HG03521 (cell line): Measurements from ENCODE around the gene RIN3.

ENCODE experiments used
- ATAC-seq: cut with Tn5 transposase; IDR thresholded peaks from one replicate; pipeline ENCODE4 v1.9.1; 2021; ENCODE audit warnings: mild to moderate bottlenecking, moderate library complexity; ENCODE audit not compliant: unreplicated experiment

The RIN3 gene

GRCh38 chr14:92484132-92484823 is 29.3 kb upstream of the RIN3 start:
- no peak for ATAC-seq

GRCh38 chr14:92486881-92487280 is 26.7 kb upstream of the RIN3 start:
- ATAC-seq: no peak

GRCh38 chr14:92487513-92488133 is 26.0 kb upstream of the RIN3 start:
- ATAC-seq: no peak

- ATAC-seq: no peak
Measured at GRCh38 chr14:92489394-92490238, 24.0 kb upstream of the RIN3 start.

- no peak for ATAC-seq
Measured at GRCh38 chr14:92490239-92490959, 23.2 kb upstream of the RIN3 start.

- no peak for ATAC-seq
Measured at GRCh38 chr14:92491782-92492181, 21.8 kb upstream of the RIN3 start.

GRCh38 chr14:92492258-92492657 is 21.3 kb upstream of the RIN3 start:
- ATAC-seq: no peak

- ATAC-seq: no peak
Measured at GRCh38 chr14:92493024-92493423, 20.6 kb upstream of the RIN3 start.

GRCh38 chr14:92493492-92493891 is 20.1 kb upstream of the RIN3 start:
- no peak for ATAC-seq

- ATAC-seq: no peak
Measured at GRCh38 chr14:92494512-92494911, 19.1 kb upstream of the RIN3 start.

- no peak for ATAC-seq
Measured at GRCh38 chr14:92495027-92495426, 18.6 kb upstream of the RIN3 start.

- no peak for ATAC-seq
Measured at GRCh38 chr14:92496191-92496857, 17.3 kb upstream of the RIN3 start.

GRCh38 chr14:92497391-92497790 is 16.2 kb upstream of the RIN3 start:
- no peak for ATAC-seq

- no peak for ATAC-seq
Measured at GRCh38 chr14:92499234-92499633, 14.3 kb upstream of the RIN3 start.

GRCh38 chr14:92500491-92500941 is 13.1 kb upstream of the RIN3 start:
- no peak for ATAC-seq

- ATAC-seq: no peak
Measured at GRCh38 chr14:92501891-92502351, 11.7 kb upstream of the RIN3 start.

GRCh38 chr14:92502541-92503286 is 10.9 kb upstream of the RIN3 start:
- no peak for ATAC-seq

- no peak for ATAC-seq
Measured at GRCh38 chr14:92503756-92504491, 9.7 kb upstream of the RIN3 start.

- no peak for ATAC-seq
Measured at GRCh38 chr14:92505826-92506225, 7.8 kb upstream of the RIN3 start.
